Tibial artery (tissue), 4 donors: ENCODE results near the gene TLE3.

ENCODE experiments used
- DNase-seq, 2 donors: peaks; one replicate each; pipeline ENCODE4 v3.0.0-alpha.2; 2019
- H3K27ac ChIP-seq, 2 donors: fragments of 200-600 bp; sonication (generic) in 1 of 2; 1 replicate in 1 of 2; 2 replicates in 1 of 2; pipeline ENCODE4 v1.5.1; 2018 to 2019; ENCODE audit warnings: mild to moderate bottlenecking in 1 of 2
- H3K27me3 ChIP-seq, 2 donors: fragments of 200-600 bp; sonication (generic) in 1 of 2; one replicate each; pipeline versions ENCODE4 v1.5.1 to v1.6.0; 2016 to 2019
- H3K36me3 ChIP-seq, 3 donors: fragments of 200-600 bp; sonication (generic) in 2 of 3; one replicate each; pipeline ENCODE4 v1.5.1; 2016 to 2019; ENCODE audit warnings: mild to moderate bottlenecking in 2 of 3
- H3K4me1 ChIP-seq, 4 donors: fragments of 200-600 bp; sonication (generic) in 2 of 4; 1 replicate in 3 of 4; 2 replicates in 1 of 4; pipeline ENCODE4 v1.5.1; 2016 to 2019
- H3K4me3 ChIP-seq, 2 donors: fragments of 200-600 bp; sonication (generic) in 1 of 2; 1 replicate in 1 of 2; 2 replicates in 1 of 2; pipeline ENCODE4 v1.5.1; 2018 to 2019; ENCODE audit warnings: mild to moderate bottlenecking in 2 of 2
- H3K9me3 ChIP-seq, 3 donors: fragments of 200-600 bp; sonication (generic) in 1 of 3; one replicate each; pipeline ENCODE4 v1.5.1; 2016 to 2019
- intact Hi-C: fragments of 100-400 bp; cut with DNase I; formaldehyde crosslinking; loops from one replicate; pipeline ENCODE4 v1.15.0; 2023; ENCODE audit warnings: low total_unique reads
- TF ChIP-seq, protein P1 (sequence below), 2 experiments: fragments of 200-600 bp in 1 of 2; fragments of 450-650 bp in 1 of 2; IDR thresholded peaks; one replicate each; pipeline ENCODE4 v1.5.1; 2017 to 2019; ENCODE audit warnings: antibody characterized with exemption in 2 of 2, mild to moderate bottlenecking in 1 of 2, moderate library complexity in 1 of 2

The TLE3 gene

GRCh38 chr15:70074380-70074779 is 23.3 kb downstream of the TLE3 start:
- TF ChIP-seq, protein P1, sequence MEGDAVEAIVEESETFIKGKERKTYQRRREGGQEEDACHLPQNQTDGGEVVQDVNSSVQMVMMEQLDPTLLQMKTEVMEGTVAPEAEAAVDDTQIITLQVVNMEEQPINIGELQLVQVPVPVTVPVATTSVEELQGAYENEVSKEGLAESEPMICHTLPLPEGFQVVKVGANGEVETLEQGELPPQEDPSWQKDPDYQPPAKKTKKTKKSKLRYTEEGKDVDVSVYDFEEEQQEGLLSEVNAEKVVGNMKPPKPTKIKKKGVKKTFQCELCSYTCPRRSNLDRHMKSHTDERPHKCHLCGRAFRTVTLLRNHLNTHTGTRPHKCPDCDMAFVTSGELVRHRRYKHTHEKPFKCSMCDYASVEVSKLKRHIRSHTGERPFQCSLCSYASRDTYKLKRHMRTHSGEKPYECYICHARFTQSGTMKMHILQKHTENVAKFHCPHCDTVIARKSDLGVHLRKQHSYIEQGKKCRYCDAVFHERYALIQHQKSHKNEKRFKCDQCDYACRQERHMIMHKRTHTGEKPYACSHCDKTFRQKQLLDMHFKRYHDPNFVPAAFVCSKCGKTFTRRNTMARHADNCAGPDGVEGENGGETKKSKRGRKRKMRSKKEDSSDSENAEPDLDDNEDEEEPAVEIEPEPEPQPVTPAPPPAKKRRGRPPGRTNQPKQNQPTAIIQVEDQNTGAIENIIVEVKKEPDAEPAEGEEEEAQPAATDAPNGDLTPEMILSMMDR (IDR thresholded peaks at IDR 0.05): no peak
- H3K36me3 ChIP-seq: peaks cover 46 to 67% (median 64%) of the 10 kb centered on the region in 3 donors
- intact Hi-C loops: no loop called here

DNA sequence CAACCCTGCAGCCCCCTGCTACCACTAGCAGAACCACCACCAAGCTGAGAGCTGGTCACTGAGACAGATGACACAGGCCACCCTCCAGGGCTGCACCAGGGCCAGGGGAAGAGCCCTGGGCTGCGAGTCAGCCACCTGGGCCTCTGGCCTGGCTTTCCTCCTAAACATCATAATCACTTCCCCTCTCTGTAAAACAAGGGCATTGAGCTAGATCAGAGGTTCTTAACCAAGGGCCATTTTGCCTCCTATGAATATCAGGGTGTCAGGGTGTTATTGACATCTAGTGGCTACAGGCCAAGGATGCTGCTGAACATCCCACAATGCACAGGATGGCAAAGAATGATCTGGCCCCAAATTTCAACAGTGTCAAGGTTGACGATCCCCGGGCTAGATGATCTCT is 25.2 kb downstream of the TLE3 start:
- H3K27ac ChIP-seq: no peak overlapping the region
- no peak for DNase-seq

More at GRCh38 chr15:70074380-70074779, 23.3 kb downstream of the TLE3 start:
- H3K4me1 ChIP-seq: peaks cover 0 to 29% (median 25%) of the 10 kb centered on the region in 4 donors
- H3K4me3 ChIP-seq: no peak overlapping the region
- no peak for DNase-seq
- H3K27ac ChIP-seq: no peak overlapping the region
- H3K27me3 ChIP-seq: no peaks in the 10 kb centered on the region
- no peaks in the 10 kb centered on the region for H3K9me3 ChIP-seq

GRCh38 chr15:70071799-70072198 is 25.9 kb downstream of the TLE3 start:
- Histone ChIP-seq H3K4me1 (peaks cover 0 to 5% (median 3%) of the 10 kb centered on the region in 4 donors), H3K27me3 (no peaks in the 10 kb centered on the region), H3K9me3 (no peaks in the 10 kb centered on the region), H3K27ac (no peak overlapping the region), H3K36me3 (peaks cover 61 to 89% (median 79%) of the 10 kb centered on the region in 3 donors), H3K4me3 (no peak overlapping the region)
- intact Hi-C loops: no loop called here
- DNase-seq: no peak
- TF ChIP-seq, protein P1 (IDR thresholded peaks at IDR 0.05): no peak

More for the DNA sequence above, 25.2 kb downstream of the TLE3 start:
- Histone ChIP-seq H3K36me3 (peaks cover 61 to 82% (median 75%) of the 10 kb centered on the region in 3 donors), H3K4me1 (peaks cover 0 to 11% (median 9%) of the 10 kb centered on the region in 4 donors), H3K27me3 (no peaks in the 10 kb centered on the region), H3K4me3 (no peak overlapping the region), H3K9me3 (no peaks in the 10 kb centered on the region)
- TF ChIP-seq, protein P1 (IDR thresholded peaks at IDR 0.05): no peak
- intact Hi-C loops: no loop called here

DNA sequence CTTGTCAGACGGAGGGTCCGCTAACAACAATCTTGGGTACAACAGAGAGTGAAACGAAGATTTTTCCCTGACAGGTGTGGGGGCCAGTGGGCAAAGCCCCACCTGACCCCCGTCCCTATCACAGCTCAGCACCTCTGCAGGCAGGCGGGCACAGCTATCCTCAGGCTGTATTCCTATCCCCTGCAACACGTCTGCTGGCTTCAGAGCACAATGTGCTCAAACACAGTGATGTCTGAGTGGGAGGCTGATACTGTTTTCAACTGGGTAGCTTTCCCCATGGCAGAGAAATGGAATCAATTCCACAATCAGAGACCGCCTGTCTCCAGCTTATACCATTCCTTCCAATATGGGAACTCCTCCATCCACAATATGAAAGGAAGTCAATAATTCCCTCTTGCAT is 28.0 kb downstream of the TLE3 start:
- DNase-seq: no peak
- Histone ChIP-seq H3K9me3 (no peaks in the 10 kb centered on the region), H3K27ac (no peak overlapping the region), H3K4me3 (no peak overlapping the region), H3K36me3 (peaks cover 57 to 97% (median 88%) of the 10 kb centered on the region in 3 donors), H3K27me3 (no peaks in the 10 kb centered on the region), H3K4me1 (peaks cover 0 to 20% (median 10%) of the 10 kb centered on the region in 4 donors)
- intact Hi-C loops: no loop called here
- TF ChIP-seq, protein P1 (IDR thresholded peaks at IDR 0.05): no peak

DNA sequence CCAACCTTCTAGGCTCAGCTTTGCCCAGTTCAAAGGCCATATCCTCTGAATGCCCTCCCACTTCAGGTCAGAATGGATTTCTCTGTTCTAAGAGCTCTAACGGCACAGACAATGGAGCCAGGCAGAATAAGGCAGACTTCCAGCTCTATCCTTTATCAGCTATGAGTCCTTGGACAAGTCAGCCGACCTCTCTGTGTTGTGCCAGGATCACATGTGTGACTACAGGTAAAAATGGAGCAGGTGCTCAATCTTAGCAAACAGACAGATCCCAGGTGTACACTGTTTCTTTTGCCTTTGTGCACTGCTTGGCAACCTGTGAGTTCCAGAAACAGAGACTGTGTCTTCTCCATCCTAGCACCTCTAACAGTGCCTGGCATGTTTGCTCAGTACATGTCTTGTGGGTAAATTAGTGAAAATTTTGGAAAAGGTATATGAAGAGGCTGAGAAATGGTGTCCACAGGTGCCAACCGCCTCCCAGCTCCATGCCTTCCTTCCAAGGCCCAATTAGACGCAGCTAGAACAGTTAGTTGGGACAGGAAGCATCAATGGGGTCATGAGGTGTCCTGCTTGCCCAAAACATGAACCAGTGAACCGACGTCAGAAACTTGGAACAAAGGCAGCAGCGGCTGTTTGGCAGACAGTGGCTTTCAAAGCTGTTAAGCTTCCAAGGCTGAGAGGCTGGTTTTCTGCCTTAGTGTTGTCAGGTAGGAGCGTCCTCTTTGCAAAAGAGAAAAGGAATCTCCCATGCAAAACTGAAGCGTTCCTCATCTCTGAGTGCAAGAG is 28.7 kb downstream of the TLE3 start:
- TF ChIP-seq, protein P1 (IDR thresholded peaks at IDR 0.05): no peak
- DNase-seq: no peak
- H3K27ac ChIP-seq: no peak overlapping the region
- no peaks in the 10 kb centered on the region for H3K27me3 ChIP-seq
- H3K4me1 ChIP-seq: peaks cover 0 to 27% (median 13%) of the 10 kb centered on the region in 4 donors
- peaks cover 53 to 97% (median 81%) of the 10 kb centered on the region in 3 donors for H3K36me3 ChIP-seq
- no peaks in the 10 kb centered on the region for H3K9me3 ChIP-seq
- no peak overlapping the region for H3K4me3 ChIP-seq
- intact Hi-C loops: no loop called here
